ENCODE data around the gene NEGR1. TPM values are rescaled to one million over a fixed set of nuclear protein-coding genes. Genes with fewer than 3 reads are reported as not detected.
"Not testable (repeated sequence)": the region's sequence is repeated elsewhere in the genome, so short reads cannot be mapped to it uniquely, and the experiment has no call there.

NEGR1 gene
- total RNA-seq, 4 donors from 2014 or later = 1.6 to 4.7 (median 2.3) TPM

- no peak overlapping the region for H3K4me3 ChIP-seq
- H3K27ac ChIP-seq = no peak overlapping the region
- no peaks in the 10 kb centered on the region for H3K27me3 ChIP-seq
- no peaks in the 10 kb centered on the region for H3K4me1 ChIP-seq
- TF ChIP-seq CTCF (IDR thresholded peaks at IDR 0.05) (no peak), POLR2A (IDR thresholded peaks at IDR 0.05) (no peak)
- no peaks in the 10 kb centered on the region for H3K9me3 ChIP-seq
- H3K36me3 ChIP-seq = no peaks in the 10 kb centered on the region
- DNase-seq = no peak
Observed at GRCh38 chr1:72280131-72280530, 2.2 kb downstream of the NEGR1 start.

- Histone ChIP-seq H3K4me3 (no peak overlapping the region), H3K27ac (no peak overlapping the region), H3K27me3 (no peaks in the 10 kb centered on the region), H3K4me1 (no peaks in the 10 kb centered on the region), H3K9me3 (no peaks in the 10 kb centered on the region), H3K36me3 (no peaks in the 10 kb centered on the region)
- TF ChIP-seq CTCF (IDR thresholded peaks at IDR 0.05) = no peak
- no peak for TF ChIP-seq POLR2A (IDR thresholded peaks at IDR 0.05)
- DNase-seq = no peak
Observed at GRCh38 chr1:72278461-72278860, 3.9 kb downstream of the NEGR1 start.

- H3K36me3 ChIP-seq = no peaks in the 10 kb centered on the region
- H3K4me3 ChIP-seq = no peak overlapping the region
- H3K27ac ChIP-seq = no peak overlapping the region
- DNase-seq = no peak
- H3K9me3 ChIP-seq = no peaks in the 10 kb centered on the region
- TF ChIP-seq POLR2A (IDR thresholded peaks at IDR 0.05) (no peak), CTCF (IDR thresholded peaks at IDR 0.05) (no peak)
- no peaks in the 10 kb centered on the region for H3K27me3 ChIP-seq
- H3K4me1 ChIP-seq = no peaks in the 10 kb centered on the region
Observed at GRCh38 chr1:72271555-72272085, 10.7 kb downstream of the NEGR1 start.

- no peak for TF ChIP-seq POLR2A (IDR thresholded peaks at IDR 0.05)
- TF ChIP-seq CTCF (IDR thresholded peaks at IDR 0.05) = no peak
- H3K27ac ChIP-seq = no peak overlapping the region
- no peaks in the 10 kb centered on the region for H3K36me3 ChIP-seq
- H3K4me1 ChIP-seq = no peaks in the 10 kb centered on the region
- no peaks in the 10 kb centered on the region for H3K9me3 ChIP-seq
- no peak overlapping the region for H3K4me3 ChIP-seq
- no peaks in the 10 kb centered on the region for H3K27me3 ChIP-seq
- no peak for DNase-seq
Observed at GRCh38 chr1:72262735-72263134, 19.6 kb downstream of the NEGR1 start.

GRCh38 chr1:72253132-72253531, 29.2 kb downstream of the NEGR1 start:
- Histone ChIP-seq H3K36me3 (no peaks in the 10 kb centered on the region), H3K27ac (no peak overlapping the region), H3K4me3 (no peak overlapping the region), H3K9me3 (no peaks in the 10 kb centered on the region), H3K27me3 (no peaks in the 10 kb centered on the region), H3K4me1 (no peaks in the 10 kb centered on the region)
- TF ChIP-seq POLR2A (IDR thresholded peaks at IDR 0.05) (no peak), CTCF (IDR thresholded peaks at IDR 0.05) (no peak)
- DNase-seq = no peak

GRCh38 chr1:72241397-72241796, 40.9 kb downstream of the NEGR1 start:
- no peaks in the 10 kb centered on the region for H3K9me3 ChIP-seq
- H3K4me1 ChIP-seq = no peaks in the 10 kb centered on the region
- TF ChIP-seq CTCF (IDR thresholded peaks at IDR 0.05) (no peak), POLR2A (IDR thresholded peaks at IDR 0.05) (no peak)
- no peak overlapping the region for H3K27ac ChIP-seq
- H3K4me3 ChIP-seq = no peak overlapping the region
- no peaks in the 10 kb centered on the region for H3K36me3 ChIP-seq
- no peaks in the 10 kb centered on the region for H3K27me3 ChIP-seq
- DNase-seq = no peak

GRCh38 chr1:72235931-72236330, 46.4 kb downstream of the NEGR1 start:
- not testable (repeated sequence) for H3K36me3 ChIP-seq, H3K9me3 ChIP-seq, H3K4me1 ChIP-seq, DNase-seq, H3K27ac ChIP-seq, H3K27me3 ChIP-seq, H3K4me3 ChIP-seq

All from Peyer's patch (tissue), 4 donors.